Stimulated activated CD8-positive, alpha-beta memory T cell treated with anti-CD3 and anti-CD28 coated beads, Interleukin-7, amount 100 ng/mL, for 48 hours (primary cell): ENCODE measurements around the gene CALHM6.
"Not testable (repeated sequence)": the region's sequence is repeated elsewhere in the genome, so short reads cannot be mapped to it uniquely, and the experiment has no call there.

ENCODE experiments used
- DNase-seq, 2 donors: peaks; one replicate each; pipeline ENCODE4 v3.0.0-alpha.2; 2020; ENCODE audit warnings: low read depth in 1 of 2; ENCODE audit errors: extremely low read depth in 1 of 2

Gene CALHM6

GRCh38 chr6:116472706-116473105 lies 11.5 kb downstream of the CALHM6 start:
- DNase-seq = no peak

- no peak for DNase-seq
Measured at GRCh38 chr6:116475141-116475540, 14.0 kb downstream of the CALHM6 start.

GRCh38 chr6:116476002-116476678 lies 15.0 kb downstream of the CALHM6 start:
- no peak for DNase-seq

DNA sequence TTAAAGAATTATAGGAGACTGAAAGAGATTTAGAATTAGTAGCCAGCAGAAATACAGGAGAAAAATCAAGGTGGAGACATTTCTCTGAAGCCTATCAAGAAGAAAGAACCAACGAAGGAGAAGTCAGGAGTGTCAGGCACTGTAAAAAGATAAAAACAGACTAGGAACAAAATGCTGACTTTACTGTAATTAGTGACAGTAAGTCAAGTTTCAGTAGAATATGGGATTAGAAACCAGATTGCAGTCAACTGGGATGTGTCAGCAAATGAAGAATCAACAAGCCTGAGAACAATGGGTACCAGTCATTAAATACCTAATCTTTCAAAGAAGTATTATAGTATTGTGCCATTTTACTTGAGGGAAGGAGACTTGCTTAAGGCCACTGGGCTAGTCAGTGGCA lies 21.6 kb downstream of the CALHM6 start:
- no peak for DNase-seq

DNA sequence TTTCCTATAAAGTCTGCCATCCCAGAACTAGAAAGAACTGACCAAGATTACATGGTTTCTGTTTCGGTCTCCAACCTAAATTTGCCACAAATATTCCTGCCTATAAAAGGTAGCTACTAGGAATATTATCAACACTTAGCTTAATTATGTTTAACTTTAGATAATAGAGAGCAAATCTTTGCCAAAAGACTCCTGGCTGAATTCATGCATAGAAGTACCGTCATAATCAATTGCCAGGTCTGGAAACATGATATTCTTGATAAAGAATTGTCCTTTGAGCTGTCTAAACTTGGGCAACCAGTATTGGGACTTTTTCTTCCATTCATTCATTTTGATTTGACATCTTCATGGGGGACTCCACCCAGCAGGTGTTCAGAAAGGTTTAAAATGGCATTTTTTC lies 22.4 kb downstream of the CALHM6 start:
- no peak for DNase-seq

DNA sequence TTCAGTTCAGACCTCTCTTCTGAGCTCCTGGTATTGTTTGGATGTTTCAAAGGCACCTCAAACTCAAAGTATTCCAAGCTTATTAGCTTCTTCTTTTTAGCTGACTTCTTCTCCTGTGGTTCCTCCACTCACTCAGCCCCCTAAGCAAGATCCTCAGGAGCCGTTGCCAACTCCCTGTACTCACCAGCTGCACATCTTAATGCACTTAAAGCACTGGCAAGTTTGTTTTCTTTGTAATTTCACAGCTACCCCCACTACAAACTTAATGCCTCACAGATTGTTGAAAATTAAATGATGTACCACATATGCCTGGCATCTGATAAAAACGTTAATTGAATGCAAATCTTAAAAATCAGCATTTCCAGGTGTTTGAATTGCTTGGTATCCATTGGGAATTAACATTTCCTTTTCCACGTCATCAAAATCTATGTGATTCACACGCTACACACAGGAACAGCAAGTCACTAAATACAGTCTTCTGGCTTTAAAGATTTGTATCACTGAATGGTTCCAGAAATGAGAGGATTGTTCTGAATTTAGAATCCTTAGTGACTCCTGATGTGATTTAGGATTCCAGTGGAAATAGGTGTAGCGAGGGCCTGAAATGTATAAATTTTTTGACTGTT lies 24.5 kb downstream of the CALHM6 start:
- DNase-seq = no peak

DNA sequence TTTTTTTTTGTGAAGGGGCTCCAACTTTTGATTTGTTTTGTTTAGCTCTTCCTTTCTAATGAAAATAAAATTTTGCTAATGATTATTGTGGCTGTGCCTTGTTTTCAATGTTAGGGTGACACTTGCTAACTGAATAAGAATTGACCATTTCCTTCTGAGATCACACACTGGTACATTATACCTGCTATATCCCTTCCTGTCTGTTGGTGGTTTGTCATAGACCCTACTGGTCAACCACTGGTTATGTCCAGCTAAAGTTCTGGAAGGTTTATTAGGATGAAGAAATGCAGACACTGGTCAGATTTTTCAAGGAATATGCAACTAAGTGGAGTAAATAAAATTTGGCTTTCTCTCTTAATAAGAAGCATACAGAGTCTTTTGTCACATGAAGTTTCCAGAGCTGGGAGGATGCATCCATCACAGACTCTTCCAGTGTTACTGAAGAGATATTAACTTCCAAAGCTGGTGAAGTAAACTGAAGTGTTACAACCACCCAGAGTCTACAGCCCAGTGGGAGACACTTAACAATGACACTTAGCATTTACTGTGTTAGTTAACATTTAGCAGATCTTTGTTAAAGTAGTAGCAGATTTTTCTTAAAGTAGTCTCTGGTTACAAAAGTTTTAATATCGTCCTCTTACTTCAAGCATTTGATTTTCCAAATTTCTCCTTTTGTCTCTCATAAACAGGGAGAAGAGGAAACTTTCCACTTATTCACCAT lies 30.6 kb downstream of the CALHM6 start:
- no peak for DNase-seq

GRCh38 chr6:116492331-116493067 lies 31.3 kb downstream of the CALHM6 start:
- no peak for DNase-seq

DNA sequence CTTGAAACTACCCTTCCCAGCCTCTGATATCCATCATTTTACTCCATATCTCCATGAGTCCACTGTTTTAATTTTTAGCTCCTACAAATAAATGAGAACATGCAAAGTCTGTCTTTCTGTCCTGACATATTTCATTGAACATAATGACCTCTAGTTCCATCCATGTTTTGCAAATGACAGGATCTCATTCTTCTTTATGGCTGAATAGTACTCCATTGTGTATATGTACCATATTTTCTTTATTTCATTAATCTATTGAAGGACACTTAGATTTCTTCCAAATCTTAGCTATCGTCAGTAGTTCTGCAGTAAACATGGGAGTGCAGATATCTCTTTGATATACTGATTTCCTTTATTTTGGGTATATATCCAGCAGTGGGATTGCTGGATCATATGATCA lies 34.0 kb downstream of the CALHM6 start:
- not testable (repeated sequence) for DNase-seq

- no peak for DNase-seq
Measured at GRCh38 chr6:116497113-116497676, 36.0 kb downstream of the CALHM6 start.

DNA sequence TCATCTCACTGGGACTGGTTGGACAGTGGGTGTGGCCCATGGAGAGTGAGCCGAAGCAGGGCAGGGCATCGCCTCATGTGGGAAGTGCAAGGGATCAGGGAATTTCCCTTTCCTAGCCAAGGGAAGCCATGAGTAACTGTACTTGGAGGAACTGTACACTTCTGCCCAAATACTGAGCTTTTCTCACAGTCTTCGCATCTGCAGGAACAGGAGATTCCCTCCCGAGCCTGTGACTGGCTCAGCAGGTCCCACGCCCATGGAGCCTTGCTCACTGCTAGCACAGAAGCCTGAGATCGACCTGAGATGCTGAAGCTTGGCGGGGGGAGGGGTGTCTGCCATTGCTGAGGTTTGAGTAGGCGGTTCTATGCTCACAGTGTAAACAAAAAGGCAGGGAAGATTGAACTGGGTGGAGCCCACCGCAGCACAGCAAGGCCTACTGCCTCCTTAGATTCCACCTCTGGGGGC lies 39.8 kb downstream of the CALHM6 start:
- no peak for DNase-seq

DNA sequence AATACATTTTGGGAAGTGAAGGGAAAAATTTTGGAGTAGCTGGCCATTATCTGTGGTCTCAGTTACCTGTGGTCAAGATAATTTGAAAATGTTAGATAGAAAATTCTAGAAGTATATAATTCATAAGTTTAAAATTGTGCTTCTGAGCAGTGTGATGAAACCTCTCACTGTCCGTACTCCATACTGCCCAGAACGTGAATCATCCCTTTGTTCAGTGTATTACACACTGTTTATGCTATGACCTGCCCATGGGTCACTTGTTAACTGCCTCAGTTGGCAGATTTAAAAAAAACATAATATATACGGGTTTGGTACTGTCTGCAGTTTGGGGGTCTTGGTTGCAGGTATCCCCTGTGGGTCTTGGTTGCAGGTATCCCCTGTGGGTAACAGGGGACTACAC lies 46.1 kb downstream of the CALHM6 start:
- DNase-seq = no peak

DNA sequence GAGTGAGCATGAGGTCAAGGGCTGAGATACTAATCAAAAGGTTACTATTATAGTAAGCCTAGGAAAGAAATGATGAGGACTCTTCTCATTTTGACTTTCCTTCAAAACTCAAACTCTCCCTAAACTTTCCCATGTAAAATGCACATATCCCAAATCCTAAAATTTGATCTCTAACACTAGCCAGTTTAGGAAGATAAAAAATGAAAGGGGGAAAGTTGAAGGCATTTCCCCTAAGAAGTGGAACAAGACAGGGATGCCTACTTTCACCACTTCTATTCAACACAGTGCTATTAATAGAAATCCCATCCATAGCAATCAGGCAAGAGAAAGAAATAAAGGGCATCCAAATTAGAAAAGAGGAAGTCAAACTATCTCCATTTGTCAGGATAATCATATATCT lies 47.4 kb downstream of the CALHM6 start:
- no peak for DNase-seq

- DNase-seq = no peak
Measured at GRCh38 chr6:116511424-116512110, 50.4 kb downstream of the CALHM6 start, which contains the start of gene CALHM5. CALHM5 (plus strand) TSS chr6:116511639; CDS start chr6:116511697, 58 bp downstream.

DNA sequence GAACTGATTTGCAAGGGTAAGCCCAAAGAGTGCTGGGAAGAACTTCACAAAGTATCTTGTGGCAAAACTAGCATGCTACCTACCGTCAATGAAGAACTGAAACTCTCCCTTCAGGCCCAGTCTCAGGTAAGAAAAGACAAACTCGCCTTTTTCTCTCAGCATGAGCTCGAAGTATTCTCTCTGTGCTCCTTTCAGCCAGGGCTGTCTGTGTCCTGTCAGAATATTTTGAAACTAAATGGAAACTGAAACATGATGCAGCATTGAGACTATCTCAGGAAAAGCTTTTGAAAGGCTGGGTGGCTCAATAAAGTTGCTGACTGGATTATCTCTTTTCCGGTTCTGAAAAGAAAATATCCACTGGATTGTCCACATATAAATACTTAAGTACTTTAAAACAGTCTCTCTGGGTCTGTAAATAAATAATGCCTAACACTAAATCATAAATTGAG lies 51.0 kb downstream of the CALHM6 start:
- DNase-seq = no peak

- DNase-seq = no peak
Measured at GRCh38 chr6:116512734-116513133, 51.6 kb downstream of the CALHM6 start.
